Anterior cingulate cortex (tissue), 58 donors: Measurements from ENCODE around the gene FSTL4.

Source experiments
- DNase-seq, 58 donors: peaks; one replicate each; lab custom pipeline; 2025; lab: John Stamatoyannopoulos, UW

The FSTL4 gene

GRCh38 chr5:133520991-133521706, 91.2 kb downstream of the FSTL4 start:
- DNase-seq = no peak

GRCh38 chr5:133520062-133520461, 92.3 kb downstream of the FSTL4 start:
- DNase-seq = no peak

DNA sequence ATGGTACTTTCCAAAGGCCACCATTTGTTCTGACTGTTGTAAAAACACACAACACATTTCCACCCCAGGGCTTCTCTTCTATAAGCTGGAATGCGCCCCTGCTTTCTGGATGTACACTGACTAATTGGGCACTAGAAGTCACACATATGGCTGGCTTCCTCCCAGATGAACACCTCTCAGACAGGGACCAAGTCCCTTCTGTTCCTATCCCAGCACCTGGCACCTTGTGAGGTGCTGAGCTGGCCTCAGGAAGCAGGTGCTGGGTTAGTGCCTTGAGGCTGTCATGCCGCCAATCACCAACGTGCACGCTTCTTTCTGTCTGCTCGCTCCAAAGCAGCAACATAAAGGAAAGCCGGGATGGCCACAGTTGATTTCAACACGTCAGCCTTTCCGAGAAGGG, 93.2 kb downstream of the FSTL4 start:
- no peak for DNase-seq

- DNase-seq = no peak
Measured at GRCh38 chr5:133514456-133514855, 97.9 kb downstream of the FSTL4 start.

GRCh38 chr5:133512896-133513295, 99.4 kb downstream of the FSTL4 start:
- no peak for DNase-seq

- no peak for DNase-seq
Measured at GRCh38 chr5:133511653-133512235, 100.6 kb downstream of the FSTL4 start.

DNA sequence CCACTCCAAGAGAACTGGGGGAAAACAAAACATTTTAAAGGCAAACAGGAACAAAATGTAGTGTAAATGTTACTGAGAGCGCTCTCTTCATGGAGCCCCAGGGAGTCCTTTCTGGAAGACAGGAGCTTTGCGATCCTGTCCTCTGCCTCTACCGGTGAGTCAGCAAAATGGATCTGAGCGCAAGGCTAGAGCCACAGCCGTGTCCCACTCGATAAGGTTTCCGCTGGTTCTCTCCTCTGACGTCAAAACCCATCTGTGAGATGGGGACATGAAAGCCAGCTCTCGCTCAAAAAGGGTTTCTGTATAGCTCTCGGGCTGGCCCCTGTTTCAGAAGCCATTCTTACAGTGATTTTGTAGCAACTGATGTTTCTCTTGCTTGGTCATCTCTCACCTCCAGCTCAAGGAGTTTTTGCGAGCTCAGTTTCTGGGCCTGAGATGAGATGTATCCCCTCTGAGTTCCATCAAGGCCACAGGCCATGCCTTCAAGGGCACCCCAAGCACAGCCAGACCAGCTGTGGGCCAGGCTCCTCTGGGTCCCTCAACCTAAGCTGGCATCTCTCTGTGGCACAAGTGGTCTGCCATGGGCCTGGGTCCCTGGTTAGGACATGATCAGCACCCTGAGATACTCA, 101.6 kb downstream of the FSTL4 start:
- DNase-seq = no peak

GRCh38 chr5:133509742-133510079, 102.6 kb downstream of the FSTL4 start:
- DNase-seq = no peak

GRCh38 chr5:133508845-133509741, 103.2 kb downstream of the FSTL4 start:
- DNase-seq = no peak

- no peak for DNase-seq
Measured at GRCh38 chr5:133508331-133508730, 104.0 kb downstream of the FSTL4 start.

GRCh38 chr5:133506181-133506580, 106.2 kb downstream of the FSTL4 start:
- DNase-seq = no peak

- DNase-seq = no peak
Measured at GRCh38 chr5:133503511-133503910, 108.8 kb downstream of the FSTL4 start.

DNA sequence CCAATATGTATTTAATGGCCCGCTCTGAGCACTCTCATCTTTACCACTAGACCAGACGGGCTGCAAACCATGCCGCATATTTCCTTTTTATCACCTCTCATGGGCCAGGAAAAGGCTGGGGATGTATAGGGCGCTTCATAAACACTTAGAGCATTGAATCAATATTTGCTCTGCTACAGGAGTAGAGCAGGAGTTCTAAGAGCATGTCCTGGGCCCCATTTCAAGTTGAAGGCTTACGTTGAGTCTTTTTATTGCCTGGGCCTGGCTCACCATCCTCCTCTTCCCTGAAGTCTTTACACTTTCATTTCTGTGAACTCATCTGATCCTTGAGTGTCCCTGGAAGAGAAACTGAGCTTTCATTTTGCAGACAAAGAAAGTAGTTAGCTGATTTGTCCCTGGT, 112.4 kb downstream of the FSTL4 start:
- DNase-seq = no peak

GRCh38 chr5:133497608-133498348, 114.6 kb downstream of the FSTL4 start:
- DNase-seq = no peak

DNA sequence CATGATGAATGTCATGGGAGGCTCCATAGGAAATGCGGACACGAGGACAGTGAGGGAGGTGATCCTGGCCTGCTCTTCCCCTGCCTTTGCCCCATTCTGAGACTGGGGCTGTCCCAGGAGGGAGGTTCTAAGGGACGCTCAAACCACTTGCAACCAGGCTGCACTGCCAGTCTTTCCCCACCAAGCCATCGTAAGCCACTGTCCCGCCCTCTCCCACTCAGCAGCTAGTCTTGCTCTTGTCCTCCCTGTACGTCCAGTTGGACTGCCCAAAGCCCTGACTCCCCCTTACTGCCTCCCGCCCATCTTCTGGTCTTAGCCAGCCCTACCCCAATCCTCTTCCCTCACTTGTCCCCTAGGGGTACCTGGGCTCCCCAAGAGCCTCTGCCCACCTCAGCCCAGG, 115.7 kb downstream of the FSTL4 start:
- no peak for DNase-seq

DNA sequence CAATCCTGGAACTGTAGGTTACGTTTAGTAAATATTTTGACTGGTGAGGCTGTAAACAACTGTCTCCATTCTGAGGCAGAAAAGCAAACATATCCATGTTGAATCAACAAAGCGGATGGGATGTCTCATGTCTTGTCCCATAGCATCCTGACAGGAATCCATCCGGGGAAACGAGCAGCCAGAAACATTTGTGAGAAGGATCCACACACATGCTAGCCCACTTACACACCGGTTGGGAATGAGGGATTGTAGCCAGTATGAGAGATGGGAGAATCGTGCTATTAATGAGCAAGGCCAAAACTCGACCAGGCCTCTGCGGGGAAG, 117.5 kb downstream of the FSTL4 start:
- DNase-seq = no peak

DNA sequence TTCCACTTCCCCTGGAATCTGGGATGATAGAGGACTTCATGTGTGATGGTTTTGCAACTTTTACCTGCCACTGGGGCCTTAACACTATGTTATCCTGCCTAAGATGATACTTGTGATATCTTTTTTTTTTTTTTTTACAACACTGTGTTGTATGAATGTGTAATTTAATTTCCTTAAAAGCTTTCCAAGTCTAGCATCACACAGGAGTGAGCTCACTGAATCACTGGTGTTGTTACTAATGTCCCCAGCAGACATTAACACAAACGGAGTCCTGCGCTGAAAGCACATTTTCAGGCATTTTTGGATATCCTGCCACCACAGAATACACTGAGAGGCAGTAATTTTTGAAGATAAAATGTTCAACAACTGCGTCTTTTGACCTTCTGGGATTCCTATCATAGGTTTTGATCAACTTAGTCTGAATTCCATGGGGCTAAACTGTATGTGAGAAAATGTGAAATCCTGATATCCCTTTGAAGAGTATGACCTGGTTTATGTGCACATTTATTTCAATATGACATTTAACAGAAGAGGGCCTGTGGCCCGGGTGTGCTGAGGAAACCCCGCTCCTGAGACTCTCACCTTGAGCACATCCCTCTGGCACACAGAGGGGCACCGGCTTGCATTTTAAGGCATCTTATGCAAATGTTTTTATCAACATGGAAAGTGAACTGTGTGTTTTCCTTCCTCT, 118.0 kb downstream of the FSTL4 start:
- no peak for DNase-seq

DNA sequence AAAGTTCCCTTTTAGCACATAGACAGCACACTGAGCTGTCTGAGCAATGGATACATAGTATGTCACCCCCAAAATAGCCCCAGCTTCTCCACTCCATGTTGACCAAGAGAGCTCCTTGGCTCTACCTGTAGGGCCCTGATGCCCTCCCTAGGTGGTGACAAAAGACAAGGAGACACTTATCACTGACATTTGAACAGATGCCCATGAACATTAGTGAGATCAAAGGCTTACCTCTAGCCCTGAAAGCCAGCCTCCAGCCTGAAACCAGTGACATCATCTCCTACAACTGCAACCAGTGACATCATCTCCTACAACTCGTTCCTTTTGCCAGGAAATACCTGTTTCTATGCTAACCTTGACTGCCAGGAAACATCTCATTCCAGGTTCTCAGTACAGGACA, 122.7 kb downstream of the FSTL4 start:
- no peak for DNase-seq

GRCh38 chr5:133487093-133487492, 125.2 kb downstream of the FSTL4 start:
- no peak for DNase-seq

DNA sequence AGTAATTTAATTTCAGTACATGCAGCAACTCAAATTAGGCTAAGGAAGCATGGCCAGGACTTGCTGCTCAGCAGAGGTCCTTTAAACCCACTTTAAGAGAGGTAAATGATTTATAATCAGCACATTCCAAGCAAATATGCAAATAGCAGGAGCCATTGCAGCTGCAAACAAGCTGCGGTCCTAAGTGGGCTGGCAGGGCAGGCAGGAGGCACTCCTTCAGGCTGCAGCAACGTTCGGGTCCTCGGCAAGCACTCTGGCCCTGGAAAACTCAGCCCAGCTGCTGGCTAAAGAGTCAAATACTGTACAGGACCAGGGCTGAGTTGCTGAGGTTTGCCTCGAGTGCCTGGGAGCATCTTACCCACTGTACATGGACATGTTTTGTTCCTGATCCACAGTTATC, 126.9 kb downstream of the FSTL4 start:
- DNase-seq = no peak
